Keratinocyte (primary cell): Measurements from ENCODE around the gene MICAL2. TPM values are rescaled to one million over a fixed set of nuclear protein-coding genes. Genes with fewer than 3 reads are reported as not detected.

ENCODE experiments used
- DNase-seq: peaks from one replicate; pipeline ENCODE4 v3.0.0-alpha.2; 2011; ENCODE audit warnings: low read depth, missing footprints, low spot score
- FAIRE-seq: peaks from 2 replicates; lab custom pipeline; 2011; peaks lifted over from hg19 to GRCh38; lab: Jason Lieb, UNC
- H2AFZ ChIP-seq: 2 replicates; pipeline ENCODE4 v1.6.0; 2012; ENCODE audit warnings: low read length, control low read depth, inconsistent platforms; ENCODE audit not compliant: control insufficient read depth
- H3K27ac ChIP-seq: 2 replicates; pipeline ENCODE4 v1.5.1; 2011; ENCODE audit warnings: low read length; ENCODE audit not compliant: control insufficient read depth, insufficient read depth
- H3K27me3 ChIP-seq: 3 replicates; pipeline ENCODE4 v1.6.0; 2011; ENCODE audit warnings: low read length; ENCODE audit not compliant: control insufficient read depth, insufficient read depth; ENCODE audit errors: extremely low read depth
- H3K36me3 ChIP-seq, 2 experiments: 2 replicates in 1 of 2; 3 replicates in 1 of 2; pipeline ENCODE4 v1.5.1; 2011; ENCODE audit warnings: low read length in 2 of 2, mild to moderate bottlenecking in 1 of 2; ENCODE audit not compliant: control insufficient read depth in 2 of 2, insufficient read depth in 2 of 2; ENCODE audit errors: extremely low read depth in 1 of 2
- H3K4me1 ChIP-seq: 3 replicates; pipeline ENCODE4 v1.5.1; 2011; ENCODE audit warnings: low read length; ENCODE audit not compliant: control insufficient read depth, insufficient read depth; ENCODE audit errors: extremely low read depth
- H3K4me2 ChIP-seq: 3 replicates; pipeline ENCODE4 v1.6.0; 2011; ENCODE audit warnings: low read depth, low read length; ENCODE audit not compliant: control insufficient read depth, insufficient read depth; ENCODE audit errors: extremely low read depth
- H3K4me3 ChIP-seq, 3 experiments: fragments of 200-600 bp in 1 of 3; sonication (generic) in 1 of 3; 2 replicates in 2 of 3; 3 replicates in 1 of 3; pipeline ENCODE4 v1.5.1; 2011 to 2016; ENCODE audit warnings: low read length in 3 of 3, mild to moderate bottlenecking in 3 of 3, control low read depth in 2 of 3, inconsistent platforms in 1 of 3, low read depth in 1 of 3, mixed read lengths in 1 of 3, mixed run types in 1 of 3, moderate library complexity in 1 of 3; ENCODE audit not compliant: control insufficient read depth in 2 of 3, insufficient read depth in 2 of 3; ENCODE audit errors: extremely low read depth in 1 of 3
- H3K79me2 ChIP-seq: 2 replicates; pipeline ENCODE4 v1.6.0; 2012; ENCODE audit warnings: low read length; ENCODE audit not compliant: control insufficient read depth, insufficient read depth
- H3K9ac ChIP-seq: 3 replicates; pipeline ENCODE4 v1.6.0; 2011; ENCODE audit warnings: low read length; ENCODE audit not compliant: control insufficient read depth, insufficient read depth; ENCODE audit errors: extremely low read depth
- H3K9me1 ChIP-seq: 3 replicates; pipeline ENCODE4 v1.6.0; 2011; ENCODE audit warnings: low read length; ENCODE audit not compliant: control insufficient read depth, insufficient read depth; ENCODE audit errors: extremely low read depth
- H3K9me3 ChIP-seq: 2 replicates; pipeline ENCODE4 v1.5.1; 2012; ENCODE audit warnings: low read depth, low read length; ENCODE audit not compliant: control insufficient read depth
- H4K20me1 ChIP-seq: 3 replicates; pipeline ENCODE4 v1.6.0; 2011; ENCODE audit warnings: low read length; ENCODE audit not compliant: control insufficient read depth, insufficient read depth; ENCODE audit errors: extremely low read depth
- EZH2 ChIP-seq: IDR thresholded peaks from one replicate; pipeline ENCODE4 v1.6.1; 2012; ENCODE audit warnings: inconsistent platforms, mild to moderate bottlenecking, low read length, moderate library complexity
- dilution Hi-C: fragments of 300-500 bp; cut with MboI; formaldehyde crosslinking; loops from one replicate; pipeline ENCODE4 v1.7.0; 2020; ENCODE audit warnings: low sequenced_read_pairs; ENCODE audit not compliant: extremely low pct_ligation_motif_present
- polyA plus RNA-seq, 5 experiments: library from polyadenylated mRNA; depleted of rRNA in 3 of 5; stranded (reverse) in 3 of 5; stranded (forward) in 1 of 5; unstranded in 1 of 5; fragments of >200 nt; gene quantifications; 1 replicate in 1 of 5; 2 replicates in 3 of 5; 3 replicates in 1 of 5; pipeline versions ENCODE4 v1.2.1 to v1.2.3, GENCODE V29; 2011 to 2012; ENCODE audit warnings: missing spikeins in 2 of 5, low read depth in 1 of 5, low replicate concordance in 1 of 5
- TF ChIP-seq, protein P1 (sequence below), 3 experiments: IDR thresholded peaks in 1 of 3; conservative IDR thresholded peaks in 1 of 3; optimal IDR thresholded peaks in 1 of 3; 2 replicates in 2 of 3; 3 replicates in 1 of 3; pipeline versions ENCODE3 to v1.5.1; 2011; ENCODE audit warnings: low read length in 3 of 3, mild to moderate bottlenecking in 3 of 3, moderate library complexity in 2 of 3, control low read depth in 1 of 3, inconsistent platforms in 1 of 3; ENCODE audit not compliant: insufficient read depth in 2 of 3; ENCODE audit errors: extremely low read depth in 1 of 3

The MICAL2 gene
- polyA plus RNA-seq, 1 donor (not counting 4 experiments of a cell fraction or from before 2014, with no cell fraction given): 83.9 TPM

DNA sequence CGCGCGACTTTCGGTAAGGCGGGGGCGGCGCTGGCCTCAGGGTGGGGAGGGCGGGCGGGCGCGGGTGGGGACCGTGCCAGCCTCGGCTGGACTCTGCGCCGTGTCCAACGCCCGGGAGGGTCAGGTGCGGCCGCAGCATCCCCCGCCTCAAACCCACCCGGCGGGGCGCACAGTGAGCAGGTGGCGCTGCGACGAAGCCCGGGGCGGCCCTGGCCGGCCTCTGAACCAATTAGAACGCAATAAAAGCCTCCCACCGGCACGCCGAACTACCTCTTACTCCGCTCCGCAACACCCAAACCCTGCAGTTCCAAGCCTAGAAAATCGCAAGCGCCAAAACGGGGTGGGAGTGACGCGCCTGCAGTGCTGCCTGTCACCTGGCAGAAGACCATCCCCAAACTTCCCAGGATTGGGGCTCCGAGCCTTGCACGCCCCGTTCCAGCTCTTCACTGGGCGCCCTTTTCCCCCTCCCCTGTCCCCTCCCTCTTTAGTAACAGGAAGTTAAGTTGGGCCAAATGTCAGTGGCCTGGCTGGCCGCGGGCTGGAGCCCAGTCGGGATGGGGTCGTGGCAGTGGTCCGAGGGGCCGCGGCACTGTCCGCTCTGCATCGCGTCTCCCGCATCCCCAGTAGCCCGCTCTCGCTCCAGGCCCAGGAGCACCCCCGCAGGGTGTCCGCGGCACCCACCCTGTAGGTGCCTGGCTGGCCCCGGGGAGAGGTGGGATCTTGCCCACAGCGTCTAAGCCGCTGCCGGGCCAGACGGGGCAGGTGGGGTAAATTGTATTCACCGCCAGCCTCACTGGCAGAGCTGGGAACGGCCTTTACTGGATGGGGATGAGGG is 541 bp downstream of the MICAL2 start:
- peaks cover 22% of the 10 kb centered on the region for H4K20me1 ChIP-seq
- dilution Hi-C loops: no loop called here
- H3K27me3 ChIP-seq: no peaks in the 10 kb centered on the region
- peak overlapping the region; percentile 99 for H3K27ac ChIP-seq
- no peak for DNase-seq
- peak overlapping the region; percentile 97 for H3K9ac ChIP-seq
- H2AFZ ChIP-seq: no peak overlapping the region
- H3K4me3 ChIP-seq: peak overlapping the region; percentile 70 to 90 (median 89)
- peak overlapping the region; percentile 98 for H3K4me2 ChIP-seq
- H3K9me1 ChIP-seq: no peaks in the 10 kb centered on the region
- H3K9me3 ChIP-seq: no peaks in the 10 kb centered on the region
- no peak for FAIRE-seq
- peaks cover 8 to 34% of the 10 kb centered on the region in 2 experiments for H3K36me3 ChIP-seq
- peaks cover 59% of the 10 kb centered on the region for H3K79me2 ChIP-seq
- no peak for TF ChIP-seq EZH2
- TF ChIP-seq, protein P1, sequence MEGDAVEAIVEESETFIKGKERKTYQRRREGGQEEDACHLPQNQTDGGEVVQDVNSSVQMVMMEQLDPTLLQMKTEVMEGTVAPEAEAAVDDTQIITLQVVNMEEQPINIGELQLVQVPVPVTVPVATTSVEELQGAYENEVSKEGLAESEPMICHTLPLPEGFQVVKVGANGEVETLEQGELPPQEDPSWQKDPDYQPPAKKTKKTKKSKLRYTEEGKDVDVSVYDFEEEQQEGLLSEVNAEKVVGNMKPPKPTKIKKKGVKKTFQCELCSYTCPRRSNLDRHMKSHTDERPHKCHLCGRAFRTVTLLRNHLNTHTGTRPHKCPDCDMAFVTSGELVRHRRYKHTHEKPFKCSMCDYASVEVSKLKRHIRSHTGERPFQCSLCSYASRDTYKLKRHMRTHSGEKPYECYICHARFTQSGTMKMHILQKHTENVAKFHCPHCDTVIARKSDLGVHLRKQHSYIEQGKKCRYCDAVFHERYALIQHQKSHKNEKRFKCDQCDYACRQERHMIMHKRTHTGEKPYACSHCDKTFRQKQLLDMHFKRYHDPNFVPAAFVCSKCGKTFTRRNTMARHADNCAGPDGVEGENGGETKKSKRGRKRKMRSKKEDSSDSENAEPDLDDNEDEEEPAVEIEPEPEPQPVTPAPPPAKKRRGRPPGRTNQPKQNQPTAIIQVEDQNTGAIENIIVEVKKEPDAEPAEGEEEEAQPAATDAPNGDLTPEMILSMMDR (optimal IDR thresholded peaks at IDR 0.05 in 1 of 3, IDR thresholded peaks at IDR 0.05 in 1 of 3, conservative IDR thresholded peaks at IDR 0.05 in 1 of 3; ENCODE audit: extremely low read depth in 1 of 3, insufficient read depth in 2 of 3, low read length in 3 of 3): no peak
- peaks cover 45% of the 10 kb centered on the region for H3K4me1 ChIP-seq

DNA sequence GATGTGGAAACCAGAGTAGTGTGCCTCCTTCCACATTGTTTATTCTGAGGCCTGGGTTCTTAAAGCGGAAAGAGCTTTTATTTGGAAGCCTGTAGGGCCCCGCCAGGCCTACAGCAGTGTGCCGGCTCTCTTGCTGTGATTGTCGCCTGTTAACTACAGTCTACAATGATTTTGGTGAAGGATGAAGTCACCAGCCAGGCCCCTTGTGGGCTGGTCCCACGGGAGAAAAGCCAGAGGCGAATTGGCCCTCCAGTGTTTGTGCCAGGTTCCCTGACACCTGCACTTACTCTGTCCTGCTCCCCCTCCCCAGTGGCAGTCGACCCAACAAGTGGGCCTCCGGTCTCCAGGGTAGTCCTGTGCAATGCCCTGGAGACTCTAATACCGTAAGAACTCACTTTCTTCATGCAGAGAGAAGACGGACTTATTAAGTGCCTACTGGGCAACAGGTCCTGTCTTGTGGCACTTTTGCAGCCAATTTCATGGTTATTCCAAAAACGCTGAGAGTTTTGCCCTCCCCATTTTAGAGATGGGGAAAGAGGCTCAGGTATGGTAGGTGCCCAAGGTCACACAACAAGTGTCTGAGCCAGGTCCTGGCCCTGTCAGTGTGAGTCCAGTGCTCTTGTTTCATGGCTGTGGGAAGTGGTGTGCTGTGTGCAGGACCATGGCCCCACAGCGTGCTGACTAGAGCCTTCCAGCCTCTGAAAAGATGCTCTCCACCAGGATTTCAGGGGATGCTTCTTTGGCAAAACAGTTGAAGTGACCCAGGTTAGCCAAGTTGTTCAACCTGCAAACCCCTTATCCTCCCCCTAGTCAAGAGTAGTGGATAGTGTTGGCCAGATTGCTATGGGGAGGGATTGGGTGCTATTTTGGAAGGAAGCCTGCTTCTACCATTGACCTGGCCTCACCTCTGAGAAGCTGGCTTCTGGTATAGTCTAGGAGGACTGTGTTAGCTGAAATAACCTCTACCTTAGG is 1.4 kb downstream of the MICAL2 start:
- Histone ChIP-seq H3K4me2 (peak overlapping the region; percentile 98), H3K4me3 (peak overlapping the region; percentile 70 to 90 (median 89))
- no peak for DNase-seq

More for the DNA sequence above, 1.4 kb downstream of the MICAL2 start:
- no peaks in the 10 kb centered on the region for H3K27me3 ChIP-seq
- H3K36me3 ChIP-seq: peaks cover 14 to 41% of the 10 kb centered on the region in 2 experiments
- no peak for TF ChIP-seq EZH2
- no peaks in the 10 kb centered on the region for H3K9me3 ChIP-seq
- peaks cover 68% of the 10 kb centered on the region for H3K79me2 ChIP-seq
- peaks cover 27% of the 10 kb centered on the region for H4K20me1 ChIP-seq
- no peak overlapping the region for H2AFZ ChIP-seq
- FAIRE-seq: no peak
- peak overlapping the region; percentile 97 for H3K9ac ChIP-seq
- H3K4me1 ChIP-seq: peaks cover 51% of the 10 kb centered on the region
- peak overlapping the region; percentile 99 for H3K27ac ChIP-seq
- H3K9me1 ChIP-seq: peaks cover 5% of the 10 kb centered on the region
- dilution Hi-C loops: no loop called here
